Measurements from ENCODE around the gene PRKAG2.

PRKAG2 gene

GRCh38 chr7:151800861-151801260 lies 76.1 kb downstream of the PRKAG2 start:
- no peaks in the 10 kb centered on the region for H3K9me3 ChIP-seq (ENCODE audit: insufficient read depth, low read depth, low read length)

GRCh38 chr7:151800391-151800790 lies 76.5 kb downstream of the PRKAG2 start:
- Histone ChIP-seq H3K4me3 (ENCODE audit: low read length, poor library complexity, severe bottlenecking) (no peak overlapping the region), H3K9ac (ENCODE audit: low read depth, low read length, poor library complexity, severe bottlenecking) (no peak overlapping the region), H3K9me3 (ENCODE audit: insufficient read depth, low read depth, low read length) (no peaks in the 10 kb centered on the region), H3K4me2 (ENCODE audit: low read depth, low read length, poor library complexity, severe bottlenecking) (no peak overlapping the region), H3F3A (ENCODE audit: low read depth) (no peaks in the 10 kb centered on the region), H3K36me3 (ENCODE audit: insufficient read depth, low read length) (no peaks in the 10 kb centered on the region), H3K27me3 (ENCODE audit: insufficient read depth, low read length, poor library complexity, severe bottlenecking) (no peaks in the 10 kb centered on the region), H4K20me1 (ENCODE audit: insufficient read depth, low read length, poor library complexity, severe bottlenecking) (no peaks in the 10 kb centered on the region), H3K4me1 (ENCODE audit: insufficient read depth, low read length, poor library complexity, severe bottlenecking) (peaks cover 3% of the 10 kb centered on the region), H2AFZ (ENCODE audit: low read length) (no peak overlapping the region), H3K79me2 (ENCODE audit: insufficient read depth, low read length) (no peaks in the 10 kb centered on the region), H3K9me2 (replicated peaks; ENCODE audit: low read depth, low read length) (no peaks in the 10 kb centered on the region)
- TF ChIP-seq, protein P1, sequence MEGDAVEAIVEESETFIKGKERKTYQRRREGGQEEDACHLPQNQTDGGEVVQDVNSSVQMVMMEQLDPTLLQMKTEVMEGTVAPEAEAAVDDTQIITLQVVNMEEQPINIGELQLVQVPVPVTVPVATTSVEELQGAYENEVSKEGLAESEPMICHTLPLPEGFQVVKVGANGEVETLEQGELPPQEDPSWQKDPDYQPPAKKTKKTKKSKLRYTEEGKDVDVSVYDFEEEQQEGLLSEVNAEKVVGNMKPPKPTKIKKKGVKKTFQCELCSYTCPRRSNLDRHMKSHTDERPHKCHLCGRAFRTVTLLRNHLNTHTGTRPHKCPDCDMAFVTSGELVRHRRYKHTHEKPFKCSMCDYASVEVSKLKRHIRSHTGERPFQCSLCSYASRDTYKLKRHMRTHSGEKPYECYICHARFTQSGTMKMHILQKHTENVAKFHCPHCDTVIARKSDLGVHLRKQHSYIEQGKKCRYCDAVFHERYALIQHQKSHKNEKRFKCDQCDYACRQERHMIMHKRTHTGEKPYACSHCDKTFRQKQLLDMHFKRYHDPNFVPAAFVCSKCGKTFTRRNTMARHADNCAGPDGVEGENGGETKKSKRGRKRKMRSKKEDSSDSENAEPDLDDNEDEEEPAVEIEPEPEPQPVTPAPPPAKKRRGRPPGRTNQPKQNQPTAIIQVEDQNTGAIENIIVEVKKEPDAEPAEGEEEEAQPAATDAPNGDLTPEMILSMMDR (conservative IDR thresholded peaks at IDR 0.05; ENCODE audit: low read length): no peak
- no peak for TF ChIP-seq EZH2phosphoT487 (IDR thresholded peaks at IDR 0.05; ENCODE audit: borderline replicate concordance)

More at GRCh38 chr7:151800861-151801260, 76.1 kb downstream of the PRKAG2 start:
- peaks cover 3% of the 10 kb centered on the region for H3K4me1 ChIP-seq (ENCODE audit: insufficient read depth, low read length, poor library complexity, severe bottlenecking)
- no peak overlapping the region for H3K4me3 ChIP-seq (ENCODE audit: low read length, poor library complexity, severe bottlenecking)
- no peaks in the 10 kb centered on the region for H3K27me3 ChIP-seq (ENCODE audit: insufficient read depth, low read length, poor library complexity, severe bottlenecking)
- H3F3A ChIP-seq (ENCODE audit: low read depth): no peaks in the 10 kb centered on the region
- no peak overlapping the region for H3K4me2 ChIP-seq (ENCODE audit: low read depth, low read length, poor library complexity, severe bottlenecking)
- H3K36me3 ChIP-seq (ENCODE audit: insufficient read depth, low read length): no peaks in the 10 kb centered on the region
- H2AFZ ChIP-seq (ENCODE audit: low read length): no peak overlapping the region
- TF ChIP-seq, protein P1 (conservative IDR thresholded peaks at IDR 0.05; ENCODE audit: low read length): no peak
- TF ChIP-seq EZH2phosphoT487 (IDR thresholded peaks at IDR 0.05; ENCODE audit: borderline replicate concordance): no peak
- H3K9me2 ChIP-seq (replicated peaks; ENCODE audit: low read depth, low read length): no peaks in the 10 kb centered on the region
- no peak overlapping the region for H3K9ac ChIP-seq (ENCODE audit: low read depth, low read length, poor library complexity, severe bottlenecking)
- H4K20me1 ChIP-seq (ENCODE audit: insufficient read depth, low read length, poor library complexity, severe bottlenecking): no peaks in the 10 kb centered on the region
- H3K79me2 ChIP-seq (ENCODE audit: insufficient read depth, low read length): no peaks in the 10 kb centered on the region

GRCh38 chr7:151799506-151799905 lies 77.4 kb downstream of the PRKAG2 start:
- no peaks in the 10 kb centered on the region for H3K9me2 ChIP-seq (replicated peaks; ENCODE audit: low read depth, low read length)
- H4K20me1 ChIP-seq (ENCODE audit: insufficient read depth, low read length, poor library complexity, severe bottlenecking): no peaks in the 10 kb centered on the region
- no peak overlapping the region for H3K4me3 ChIP-seq (ENCODE audit: low read length, poor library complexity, severe bottlenecking)
- no peak overlapping the region for H3K4me2 ChIP-seq (ENCODE audit: low read depth, low read length, poor library complexity, severe bottlenecking)
- H3K4me1 ChIP-seq (ENCODE audit: insufficient read depth, low read length, poor library complexity, severe bottlenecking): peaks cover 3% of the 10 kb centered on the region
- H3F3A ChIP-seq (ENCODE audit: low read depth): no peaks in the 10 kb centered on the region
- no peaks in the 10 kb centered on the region for H3K36me3 ChIP-seq (ENCODE audit: insufficient read depth, low read length)
- TF ChIP-seq, protein P1 (conservative IDR thresholded peaks at IDR 0.05; ENCODE audit: low read length): no peak
- no peak for TF ChIP-seq EZH2phosphoT487 (IDR thresholded peaks at IDR 0.05; ENCODE audit: borderline replicate concordance)
- no peaks in the 10 kb centered on the region for H3K9me3 ChIP-seq (ENCODE audit: insufficient read depth, low read depth, low read length)
- no peak overlapping the region for H2AFZ ChIP-seq (ENCODE audit: low read length)
- H3K27me3 ChIP-seq (ENCODE audit: insufficient read depth, low read length, poor library complexity, severe bottlenecking): no peaks in the 10 kb centered on the region
- H3K9ac ChIP-seq (ENCODE audit: low read depth, low read length, poor library complexity, severe bottlenecking): no peak overlapping the region
- no peaks in the 10 kb centered on the region for H3K79me2 ChIP-seq (ENCODE audit: insufficient read depth, low read length)
